Mesendoderm (in vitro differentiated cells): ENCODE measurements around the gene SEL1L3.

Source experiments
- DNase-seq: peaks from one replicate; pipeline ENCODE4 v3.0.0; 2013
- H2AK5ac ChIP-seq: 2 replicates; pipeline ENCODE4 v1.6.1; 2013; ENCODE audit warnings: low read length, inconsistent platforms
- H2BK120ac ChIP-seq: 2 replicates; pipeline ENCODE4 v1.6.1; 2013; ENCODE audit warnings: low read depth, mild to moderate bottlenecking, low read length, moderate library complexity, mixed read lengths
- H2BK15ac ChIP-seq: replicated peaks from 2 replicates; pipeline ENCODE4 v1.6.1; 2013; ENCODE audit warnings: low read depth, mild to moderate bottlenecking, moderate library complexity
- H2BK5ac ChIP-seq: 2 replicates; pipeline ENCODE4 v1.6.1; 2013; ENCODE audit warnings: low read length, inconsistent platforms
- H3K18ac ChIP-seq: 2 replicates; pipeline ENCODE4 v1.6.1; 2013; ENCODE audit warnings: mild to moderate bottlenecking, low read length, mixed read lengths
- H3K23ac ChIP-seq: one replicate; pipeline ENCODE4 v1.6.1; 2013; ENCODE audit warnings: low read length
- H3K27ac ChIP-seq: 2 replicates; pipeline ENCODE4 v1.5.1; 2013; ENCODE audit warnings: low read depth, mild to moderate bottlenecking, inconsistent platforms, low read length, moderate library complexity
- H3K27me3 ChIP-seq: 2 replicates; pipeline ENCODE4 v1.6.1; 2013; ENCODE audit warnings: low read length, control low read depth, mild to moderate bottlenecking, inconsistent platforms; ENCODE audit not compliant: insufficient read depth, poor library complexity
- H3K36me3 ChIP-seq: 2 replicates; pipeline ENCODE4 v1.6.1; 2013; ENCODE audit warnings: low read length, inconsistent platforms; ENCODE audit not compliant: control insufficient read depth, insufficient read depth
- H3K4ac ChIP-seq: one replicate; pipeline ENCODE4 v1.6.1; 2013; ENCODE audit warnings: low read depth, mild to moderate bottlenecking, low read length, moderate library complexity
- H3K4me1 ChIP-seq: 2 replicates; pipeline ENCODE4 v1.6.1; 2013; ENCODE audit warnings: low read depth, low read length, inconsistent platforms; ENCODE audit not compliant: control insufficient read depth
- H3K4me2 ChIP-seq: 2 replicates; pipeline ENCODE4 v1.6.1; 2013; ENCODE audit warnings: low read length
- H3K4me3 ChIP-seq: 2 replicates; pipeline ENCODE4 v1.5.1; 2013; ENCODE audit warnings: mild to moderate bottlenecking, low read length
- H3K56ac ChIP-seq: one replicate; pipeline ENCODE4 v1.6.1; 2013; ENCODE audit warnings: low read length
- H3K79me1 ChIP-seq: 2 replicates; pipeline ENCODE4 v1.6.1; 2013; ENCODE audit warnings: low read length, inconsistent platforms
- H3K79me2 ChIP-seq: 2 replicates; pipeline ENCODE4 v1.6.1; 2013; ENCODE audit warnings: mild to moderate bottlenecking, low read length; ENCODE audit not compliant: control insufficient read depth, insufficient read depth
- H3K9ac ChIP-seq: 2 replicates; pipeline ENCODE4 v1.6.1; 2013; ENCODE audit warnings: low read length, inconsistent platforms
- H4K5ac ChIP-seq: one replicate; pipeline ENCODE4 v1.6.1; 2013; ENCODE audit warnings: low read length
- H4K8ac ChIP-seq: one replicate; pipeline ENCODE4 v1.6.1; 2013; ENCODE audit warnings: low read depth, mild to moderate bottlenecking, control low read depth, low read length, moderate library complexity
- WGBS: extraction: QIAGEN DNeasy Blood & Tissue Kit; methylation state at CpG from one replicate; pipeline ENCODE4 v1.1.7; 2013; ENCODE audit warnings: low lambda C conversion rate, missing lambda C conversion rate; ENCODE audit not compliant: insufficient coverage; ENCODE audit errors: extremely low coverage; 5-methylcytosine and 5-hydroxymethylcytosine counted together

Gene SEL1L3

DNA sequence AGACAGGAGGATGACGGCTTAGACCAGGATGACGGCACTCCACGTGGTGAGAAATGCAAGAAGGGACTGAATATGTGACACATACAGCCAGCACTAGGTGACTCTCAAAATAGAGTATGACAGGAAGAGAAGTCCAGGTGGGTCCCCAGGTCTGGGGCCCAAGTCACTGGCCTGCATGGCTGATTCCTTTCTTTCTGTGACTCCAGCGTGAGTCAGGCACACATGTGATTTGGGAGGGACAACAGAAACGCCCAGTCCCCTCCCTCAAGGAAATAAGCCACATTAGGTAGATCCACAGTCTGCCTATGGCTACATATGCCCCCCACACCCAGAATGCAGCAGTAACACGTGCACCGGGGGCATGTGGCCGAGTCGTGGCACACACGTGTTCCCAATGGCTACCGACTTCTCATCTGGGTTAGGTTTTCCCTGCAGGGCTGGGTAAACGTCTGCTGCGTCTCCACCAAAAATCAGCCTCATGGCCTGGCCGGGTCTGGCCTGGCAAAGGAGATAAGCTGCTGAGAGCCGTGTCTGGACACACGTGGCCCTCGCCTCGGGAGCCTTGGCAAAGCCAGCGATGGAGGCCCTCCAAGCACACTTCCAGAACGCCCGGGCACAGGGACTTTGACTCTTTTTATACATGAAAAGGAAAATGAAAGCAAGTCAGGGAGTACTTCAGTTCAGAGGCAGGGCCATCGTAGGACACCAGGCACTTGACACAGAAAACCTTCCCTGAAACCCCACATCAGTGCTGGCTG, 19.3 kb downstream of the SEL1L3 start:
- peaks cover 3% of the 10 kb centered on the region for H3K4me1 ChIP-seq
- H3K79me1 ChIP-seq, result peaks cover 4% of the 10 kb centered on the region
- no peak overlapping the region for H3K4ac ChIP-seq
- H3K9ac ChIP-seq, result no peak overlapping the region
- no peak overlapping the region for H3K4me3 ChIP-seq
- no peak overlapping the region for H2BK5ac ChIP-seq
- H3K27me3 ChIP-seq, result no peaks in the 10 kb centered on the region
- no peaks in the 10 kb centered on the region for H3K36me3 ChIP-seq
- H2BK120ac ChIP-seq, result no peak overlapping the region
- no peak for DNase-seq
- no peak overlapping the region for H3K27ac ChIP-seq
- H4K8ac ChIP-seq, result no peak overlapping the region
- no CpG with 5 or more reads among the region's 22 CpGs for WGBS
- H3K56ac ChIP-seq, result no peak overlapping the region
- no peak overlapping the region for H4K5ac ChIP-seq
- H3K18ac ChIP-seq, result no peak overlapping the region
- H2BK15ac ChIP-seq, result no peak overlapping the region
- H3K4me2 ChIP-seq, result no peak overlapping the region
- no peaks in the 10 kb centered on the region for H3K79me2 ChIP-seq
- H3K23ac ChIP-seq, result no peak overlapping the region
- H2AK5ac ChIP-seq, result no peak overlapping the region

DNA sequence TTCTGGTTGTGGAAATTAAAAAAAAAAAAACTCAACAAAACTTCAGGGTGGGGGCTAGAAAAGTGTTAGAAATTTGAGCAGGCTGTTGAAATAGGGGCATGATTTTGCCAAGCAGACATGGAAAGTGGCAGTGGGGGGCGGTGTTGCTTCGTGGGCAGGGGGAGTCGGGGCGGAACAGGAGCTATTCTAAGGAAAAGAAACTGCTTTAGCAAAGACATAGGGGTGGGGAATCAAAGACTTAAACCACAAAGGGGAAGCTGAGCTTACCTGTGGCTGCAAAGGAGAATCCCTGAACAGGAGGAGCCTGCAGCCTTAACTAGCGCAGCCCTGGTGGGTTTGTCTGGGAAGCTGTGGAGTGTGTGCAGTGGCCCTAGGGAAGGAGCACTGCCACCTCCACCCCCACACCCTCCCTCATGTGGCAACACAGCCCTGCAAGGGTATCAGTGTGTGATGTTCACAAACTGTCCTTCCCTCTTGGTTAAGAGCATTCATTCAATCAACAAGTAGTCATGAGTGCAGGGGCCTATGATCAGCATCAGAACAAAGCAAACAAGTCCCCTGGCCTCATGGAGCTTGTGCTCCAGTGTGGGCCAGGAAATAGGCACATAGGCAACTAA, 20.5 kb downstream of the SEL1L3 start:
- WGBS, result no CpG with 5 or more reads among the region's 5 CpGs
- no peaks in the 10 kb centered on the region for H3K27me3 ChIP-seq
- H3K79me2 ChIP-seq, result no peaks in the 10 kb centered on the region
- no peak overlapping the region for H3K9ac ChIP-seq
- no peak overlapping the region for H2BK5ac ChIP-seq
- H3K4me3 ChIP-seq, result no peak overlapping the region
- no peak overlapping the region for H2BK15ac ChIP-seq
- H2BK120ac ChIP-seq, result no peak overlapping the region
- no peak overlapping the region for H3K4ac ChIP-seq
- H3K23ac ChIP-seq, result no peak overlapping the region
- H2AK5ac ChIP-seq, result no peak overlapping the region
- no peak overlapping the region for H3K4me2 ChIP-seq
- peak overlapping the region; percentile 8 for H3K56ac ChIP-seq
- no peak overlapping the region for H3K18ac ChIP-seq
- no peaks in the 10 kb centered on the region for H3K36me3 ChIP-seq
- peaks cover 3% of the 10 kb centered on the region for H3K4me1 ChIP-seq
- H3K27ac ChIP-seq, result no peak overlapping the region
- DNase-seq, result peak; percentile 47
- H4K5ac ChIP-seq, result no peak overlapping the region
- peaks cover 4% of the 10 kb centered on the region for H3K79me1 ChIP-seq
- no peak overlapping the region for H4K8ac ChIP-seq

DNA sequence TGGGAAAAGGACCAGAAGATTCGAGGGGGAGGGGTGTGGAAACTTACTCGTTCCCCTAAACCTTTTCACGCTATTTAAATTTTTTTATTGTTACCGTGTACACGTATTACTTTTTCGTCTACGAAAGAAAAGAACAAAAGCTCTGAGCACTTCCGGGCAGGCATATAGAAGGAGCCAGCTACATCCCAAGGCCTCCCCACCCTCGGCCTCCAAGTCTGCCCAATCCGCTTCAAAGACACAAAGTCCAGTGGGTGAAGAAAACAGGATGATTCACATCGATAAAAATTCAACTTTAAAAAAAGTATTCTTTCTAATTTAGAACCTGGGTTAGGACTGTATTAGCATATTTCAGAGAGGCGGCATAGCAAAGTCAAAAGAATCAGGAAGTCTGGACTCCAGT, 23.1 kb downstream of the SEL1L3 start:
- H3K4me1 ChIP-seq, result peaks cover 3% of the 10 kb centered on the region
- no peak overlapping the region for H4K5ac ChIP-seq
- H3K4me2 ChIP-seq, result no peak overlapping the region
- H3K23ac ChIP-seq, result no peak overlapping the region
- H3K36me3 ChIP-seq, result no peaks in the 10 kb centered on the region
- no peak overlapping the region for H4K8ac ChIP-seq
- H3K18ac ChIP-seq, result no peak overlapping the region
- no peak overlapping the region for H2BK5ac ChIP-seq
- H3K9ac ChIP-seq, result no peak overlapping the region
- no peak for DNase-seq
- no peak overlapping the region for H3K56ac ChIP-seq
- no peaks in the 10 kb centered on the region for H3K27me3 ChIP-seq
- H2BK120ac ChIP-seq, result no peak overlapping the region
- no peak overlapping the region for H3K4me3 ChIP-seq
- H2AK5ac ChIP-seq, result no peak overlapping the region
- no CpG with 5 or more reads among the region's 12 CpGs for WGBS
- H3K4ac ChIP-seq, result no peak overlapping the region
- H3K79me1 ChIP-seq, result peaks cover 4% of the 10 kb centered on the region
- no peak overlapping the region for H2BK15ac ChIP-seq
- H3K27ac ChIP-seq, result no peak overlapping the region
- H3K79me2 ChIP-seq, result no peaks in the 10 kb centered on the region

DNA sequence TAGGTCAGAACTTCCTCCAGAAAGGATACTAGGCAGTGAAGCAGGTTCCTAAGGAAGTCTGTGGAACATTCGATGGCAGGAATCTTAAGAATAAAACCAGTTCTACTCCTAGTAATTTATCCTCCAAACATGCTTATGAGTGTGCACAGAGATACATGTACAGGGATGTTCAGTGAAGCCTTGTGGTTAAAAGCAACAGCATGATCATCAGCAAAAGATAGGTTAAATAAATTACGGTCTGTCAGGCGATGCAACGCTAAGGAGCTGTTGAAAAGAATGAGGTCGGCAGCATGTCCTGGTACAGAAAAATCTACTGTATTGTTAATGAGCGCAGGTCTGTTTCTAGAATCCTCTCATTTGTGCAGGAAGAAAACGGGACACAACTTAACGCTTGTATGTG, 23.6 kb downstream of the SEL1L3 start:
- no peak overlapping the region for H3K27ac ChIP-seq
- H4K5ac ChIP-seq, result no peak overlapping the region
- WGBS, result no CpG with 5 or more reads among the region's 8 CpGs
- H3K36me3 ChIP-seq, result no peaks in the 10 kb centered on the region
- no peak overlapping the region for H3K56ac ChIP-seq
- peaks cover 3% of the 10 kb centered on the region for H3K4me1 ChIP-seq
- H3K79me1 ChIP-seq, result peaks cover 4% of the 10 kb centered on the region
- H3K79me2 ChIP-seq, result no peaks in the 10 kb centered on the region
- no peak overlapping the region for H3K4me3 ChIP-seq
- H3K4ac ChIP-seq, result no peak overlapping the region
- no peak overlapping the region for H2BK5ac ChIP-seq
- H2BK15ac ChIP-seq, result no peak overlapping the region
- no peak overlapping the region for H2AK5ac ChIP-seq
- no peak overlapping the region for H3K9ac ChIP-seq
- H4K8ac ChIP-seq, result no peak overlapping the region
- DNase-seq, result no peak
- H3K18ac ChIP-seq, result no peak overlapping the region
- no peak overlapping the region for H3K23ac ChIP-seq
- no peak overlapping the region for H2BK120ac ChIP-seq
- H3K27me3 ChIP-seq, result no peaks in the 10 kb centered on the region
- H3K4me2 ChIP-seq, result no peak overlapping the region

DNA sequence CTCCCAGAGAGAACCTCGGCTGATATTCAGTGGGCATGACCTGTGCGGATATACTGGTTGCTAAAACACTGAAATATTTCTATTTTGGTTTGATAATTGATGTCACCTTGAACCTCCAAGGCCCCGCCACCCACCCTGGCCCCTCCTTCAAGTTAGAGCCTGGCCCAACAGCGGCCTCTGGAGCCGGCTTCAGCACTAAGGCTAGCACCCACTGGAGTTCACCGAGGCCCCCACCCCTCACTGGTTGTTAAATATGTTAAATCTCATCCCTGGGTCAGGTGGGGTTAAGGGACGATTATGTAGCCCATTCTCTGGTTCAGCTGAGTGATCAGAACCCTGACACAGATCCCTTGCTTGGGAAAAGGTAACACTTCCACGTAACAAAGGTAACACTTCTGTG, 24.3 kb downstream of the SEL1L3 start:
- Histone ChIP-seq H3K23ac (no peak overlapping the region), H3K27me3 (no peaks in the 10 kb centered on the region), H4K8ac (no peak overlapping the region), H3K4me2 (no peak overlapping the region), H2BK120ac (no peak overlapping the region), H3K79me2 (no peaks in the 10 kb centered on the region), H3K79me1 (peaks cover 4% of the 10 kb centered on the region), H2AK5ac (no peak overlapping the region), H2BK5ac (no peak overlapping the region), H4K5ac (no peak overlapping the region), H3K9ac (no peak overlapping the region), H3K4ac (no peak overlapping the region), H3K4me3 (no peak overlapping the region), H3K4me1 (peaks cover 3% of the 10 kb centered on the region), H2BK15ac (no peak overlapping the region), H3K27ac (no peak overlapping the region), H3K18ac (no peak overlapping the region), H3K36me3 (no peaks in the 10 kb centered on the region), H3K56ac (no peak overlapping the region)
- DNase-seq, result peak; percentile 34
- no CpG with 5 or more reads among the region's 8 CpGs for WGBS
